ENCODE data around the gene LCE3A.
"Not testable (repeated sequence)": the region's sequence is repeated elsewhere in the genome, so short reads cannot be mapped to it uniquely, and the experiment has no call there.

The LCE3A gene

GRCh38 chr1:152622803-152623202 lies at the start of gene LCE3A:
Gene LCE3A, minus strand, starts transcription at chr1:152623103. Its CDS starts 0 bp downstream, at chr1:152623103.
- peak; percentile 40 for DNase-seq

GRCh38 chr1:152667648-152668047 lies 44.7 kb upstream of the LCE3A start:
- DNase-seq: no peak

- DNase-seq: not testable (repeated sequence)
These were observed 43.3 kb upstream of the LCE3A start for GRCh38 chr1:152666171-152666570.

- DNase-seq: no peak
These were observed 40.2 kb upstream of the LCE3A start, which contains the start of gene LCE2D for GRCh38 chr1:152663098-152663497. Gene LCE2D, plus strand, starts transcription at chr1:152663380. Its CDS starts 726 bp downstream, at chr1:152664106.

GRCh38 chr1:152658649-152659048 lies 35.7 kb upstream of the LCE3A start:
- DNase-seq: no peak

GRCh38 chr1:152657677-152658076 lies 34.8 kb upstream of the LCE3A start:
- no peak for DNase-seq

- DNase-seq: no peak
These were observed 33.6 kb upstream of the LCE3A start for GRCh38 chr1:152656459-152656858.

GRCh38 chr1:152654110-152654509 lies 31.2 kb upstream of the LCE3A start:
- peak; percentile 74 for DNase-seq

GRCh38 chr1:152646656-152647055 lies 23.8 kb upstream of the LCE3A start:
- no peak for DNase-seq

GRCh38 chr1:152645146-152645545 lies 22.2 kb upstream of the LCE3A start:
- no peak for DNase-seq

- no peak for DNase-seq
These were observed 21.0 kb upstream of the LCE3A start for GRCh38 chr1:152643945-152644344.

GRCh38 chr1:152640351-152640750 lies 17.4 kb upstream of the LCE3A start:
- no peak for DNase-seq

- DNase-seq: no peak
These were observed 7.7 kb upstream of the LCE3A start for GRCh38 chr1:152630596-152630995.

GRCh38 chr1:152626744-152627143 lies 3.8 kb upstream of the LCE3A start:
- DNase-seq: no peak

- DNase-seq: peak; percentile 53
These were observed 421 bp upstream of the LCE3A start for GRCh38 chr1:152623203-152623844.

GRCh38 chr1:152621993-152622392 lies 910 bp downstream of the LCE3A start:
- DNase-seq: no peak

- no peak for DNase-seq
These were observed 9.4 kb downstream of the LCE3A start, which contains the start of gene LCE3B for GRCh38 chr1:152613511-152613910. Gene LCE3B, plus strand, starts transcription at chr1:152613811. Its CDS starts 0 bp downstream, at chr1:152613811.

- DNase-seq: no peak
These were observed 23.0 kb downstream of the LCE3A start, which contains the start of gene LCE3C for GRCh38 chr1:152599934-152600333. Gene LCE3C, plus strand, starts transcription at chr1:152600234. Its CDS starts 498 bp downstream, at chr1:152600732.

- no peak for DNase-seq
These were observed 25.9 kb downstream of the LCE3A start for GRCh38 chr1:152596986-152597385.

- DNase-seq: no peak
These were observed 37.3 kb downstream of the LCE3A start for GRCh38 chr1:152585586-152585985.

GRCh38 chr1:152582647-152583046 lies 40.3 kb downstream of the LCE3A start:
- peak; percentile 17 for DNase-seq

- no peak for DNase-seq
These were observed 42.5 kb downstream of the LCE3A start, which contains the start of gene LCE3D for GRCh38 chr1:152580433-152580832. Gene LCE3D, minus strand, starts transcription at chr1:152580516. Its CDS starts 580 bp downstream, at chr1:152579936.

GRCh38 chr1:152579526-152579925 lies 43.4 kb downstream of the LCE3A start:
- DNase-seq: not testable (repeated sequence)

- peak; percentile 88 for DNase-seq
These were observed 45.7 kb downstream of the LCE3A start for GRCh38 chr1:152577168-152577567.
